Stimulated activated naive B cell treated with anti-CD40 and anti-IgM and Interleukin-4, amounts not matched to agents 10 μg/mL and 1 μg/mL and 100 μg/mL, for 72 hours (primary cell): ENCODE data around the gene KCNIP2.

Source experiments
- ATAC-seq, 2 donors: fragments of 150-1000 bp; cut with Tn5 transposase; replicated peaks; 2 replicates each; pipeline ENCODE4 v1.10.0; 2021; ENCODE audit warnings: moderate library complexity in 1 of 2
- DNase-seq: peaks from one replicate; pipeline ENCODE4 v3.0.0; 2021
- H3K27ac Mint-ChIP-seq: one replicate; pipeline ENCODE4 v1.8.0; 2022; ENCODE audit warnings: mild to moderate bottlenecking, mixed read lengths
- H3K27me3 Mint-ChIP-seq, 2 donors: one replicate each; pipeline ENCODE4 v1.8.0; 2022; ENCODE audit warnings: mixed read lengths in 2 of 2
- H3K36me3 Mint-ChIP-seq, 2 donors: one replicate each; pipeline ENCODE4 v1.8.0; 2022; ENCODE audit warnings: mixed read lengths in 2 of 2, mild to moderate bottlenecking in 1 of 2
- H3K4me1 Mint-ChIP-seq, 2 donors: one replicate each; pipeline ENCODE4 v1.8.0; 2022; ENCODE audit warnings: mixed read lengths in 2 of 2, mild to moderate bottlenecking in 1 of 2
- H3K4me3 Mint-ChIP-seq, 2 donors: one replicate each; pipeline ENCODE4 v1.8.0; 2022; ENCODE audit warnings: mild to moderate bottlenecking in 2 of 2, mixed read lengths in 2 of 2, moderate library complexity in 1 of 2
- H3K9me3 Mint-ChIP-seq, 2 donors: one replicate each; pipeline ENCODE4 v1.8.0; 2022; ENCODE audit warnings: mixed read lengths in 2 of 2, mild to moderate bottlenecking in 1 of 2

KCNIP2 gene

GRCh38 chr10:101874252-101874651 is 30.7 kb upstream of the KCNIP2 start:
- Mint-ChIP-seq H3K27me3 (no peaks in the 10 kb centered on the region), H3K36me3 (peaks cover 9 to 12% of the 10 kb centered on the region in 2 donors), H3K27ac (no peak overlapping the region), H3K9me3 (no peaks in the 10 kb centered on the region), H3K4me1 (peaks cover 12 to 30% of the 10 kb centered on the region in 2 donors), H3K4me3 (no peak overlapping the region)
- ATAC-seq (no peak), DNase-seq (no peak)

DNA sequence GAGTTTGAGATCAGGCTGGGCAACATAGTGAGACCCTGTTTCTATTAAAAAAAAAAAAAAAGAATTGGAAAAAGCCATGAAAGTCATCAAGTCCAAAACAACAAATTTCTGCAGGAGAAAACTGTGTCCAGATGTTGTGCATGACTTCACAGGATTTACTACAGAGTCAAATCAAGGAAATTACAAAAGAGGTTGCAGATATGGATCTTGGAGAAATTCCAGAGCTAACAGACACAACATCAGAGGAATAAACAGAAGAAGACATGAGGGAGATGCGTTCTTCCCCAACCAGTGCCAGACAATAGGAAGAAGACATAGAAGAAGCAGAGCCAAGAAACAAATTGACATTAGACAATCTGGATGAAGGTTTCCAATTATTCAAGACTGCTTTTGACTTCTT is 24.3 kb upstream of the KCNIP2 start:
- no peak overlapping the region for H3K4me3 Mint-ChIP-seq
- DNase-seq: no peak
- H3K36me3 Mint-ChIP-seq: peaks cover 29 to 33% of the 10 kb centered on the region in 2 donors
- peaks cover 2 to 7% of the 10 kb centered on the region in 2 donors for H3K9me3 Mint-ChIP-seq
- no peaks in the 10 kb centered on the region for H3K27me3 Mint-ChIP-seq
- ATAC-seq: no peak
- peaks cover 0 to 1% of the 10 kb centered on the region in 2 donors for H3K4me1 Mint-ChIP-seq
- H3K27ac Mint-ChIP-seq: peak overlapping the region; percentile 21

- Mint-ChIP-seq H3K27me3 (no peaks in the 10 kb centered on the region), H3K4me3 (no peak overlapping the region), H3K36me3 (peaks cover 33 to 49% of the 10 kb centered on the region in 2 donors), H3K9me3 (peaks cover 7 to 15% of the 10 kb centered on the region in 2 donors), H3K27ac (no peak overlapping the region), H3K4me1 (peaks cover 0 to 9% of the 10 kb centered on the region in 2 donors)
- no peak for ATAC-seq
- no peak for DNase-seq
Observed at GRCh38 chr10:101859530-101859929, 15.9 kb upstream of the KCNIP2 start.

DNA sequence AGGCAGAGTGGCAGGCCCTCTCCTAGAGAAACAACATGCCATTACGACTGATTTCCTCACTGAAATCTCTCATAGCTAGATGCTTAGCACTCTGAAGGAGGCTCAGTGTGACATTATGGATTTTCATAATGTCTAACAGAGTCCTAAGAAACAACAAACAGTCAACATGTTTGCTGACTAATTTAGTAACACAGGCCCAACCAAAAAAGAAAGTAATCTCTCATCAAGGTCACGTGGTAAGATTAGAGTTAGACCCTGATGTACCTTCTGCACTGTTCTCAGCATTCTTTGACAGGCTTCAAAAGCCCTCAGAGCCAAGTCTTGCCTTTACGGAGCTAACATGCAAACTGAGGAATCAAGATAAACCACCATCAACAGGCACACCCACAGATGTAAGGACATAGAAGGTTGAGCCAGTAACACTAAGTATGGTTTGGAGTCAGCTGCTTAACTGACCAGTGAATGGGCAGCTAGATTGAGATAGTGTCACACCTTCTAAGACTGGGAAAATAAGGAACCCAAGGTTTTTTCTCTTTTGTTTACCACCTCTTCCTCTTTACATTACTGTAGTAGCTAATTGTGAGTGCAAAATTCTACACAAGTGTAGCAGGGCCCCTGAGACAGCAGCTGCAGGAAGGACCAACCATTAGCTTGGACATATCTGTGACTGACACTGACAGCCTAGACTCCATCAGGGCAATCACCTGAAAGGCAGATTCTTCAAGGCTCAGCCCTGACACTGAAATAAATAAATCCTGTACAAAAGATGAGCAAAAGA is 15.3 kb upstream of the KCNIP2 start:
- peaks cover 7 to 15% of the 10 kb centered on the region in 2 donors for H3K9me3 Mint-ChIP-seq

DNA sequence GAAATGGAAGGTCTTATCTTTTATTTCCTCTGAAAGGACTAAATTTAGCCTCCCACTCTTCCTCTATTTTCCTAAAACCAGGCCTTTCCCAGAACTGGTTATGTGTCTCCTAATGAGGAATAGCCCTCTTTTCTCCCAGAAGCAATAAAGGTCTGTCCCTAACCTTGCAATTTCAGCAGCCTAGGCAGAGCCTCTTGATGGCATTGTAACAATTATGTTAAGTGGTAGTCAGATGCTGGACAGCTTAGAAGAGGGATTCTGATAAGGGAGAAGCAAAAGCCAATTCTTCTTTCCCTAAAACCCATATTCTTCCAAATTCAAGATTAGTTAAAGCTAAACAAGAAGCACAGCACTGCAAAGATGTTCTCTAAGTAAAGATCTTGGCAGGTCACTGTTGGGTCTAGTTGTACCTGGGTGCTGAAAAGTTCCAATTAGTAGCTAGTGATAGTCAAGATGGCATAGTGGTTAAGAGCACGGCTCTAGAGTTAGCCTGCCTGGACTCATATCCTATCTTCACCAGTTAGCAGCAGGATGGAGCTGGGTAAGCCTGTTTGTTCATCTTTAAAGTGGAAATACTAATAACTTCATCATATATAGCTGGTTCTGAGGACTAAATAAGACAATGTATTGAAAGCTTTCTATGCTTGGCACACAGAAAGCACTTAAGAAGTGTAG is 14.3 kb upstream of the KCNIP2 start:
- DNase-seq (no peak), ATAC-seq (no peak)
- no peak overlapping the region for H3K4me3 Mint-ChIP-seq
- peaks cover 28 to 43% of the 10 kb centered on the region in 2 donors for H3K36me3 Mint-ChIP-seq
- H3K27me3 Mint-ChIP-seq: no peaks in the 10 kb centered on the region
- H3K9me3 Mint-ChIP-seq: peaks cover 7 to 15% of the 10 kb centered on the region in 2 donors
- H3K4me1 Mint-ChIP-seq: peaks cover 0 to 8% of the 10 kb centered on the region in 2 donors
- no peak overlapping the region for H3K27ac Mint-ChIP-seq

More for the DNA sequence above, 15.3 kb upstream of the KCNIP2 start:
- no peak for DNase-seq
- H3K27ac Mint-ChIP-seq: no peak overlapping the region
- no peak overlapping the region for H3K4me3 Mint-ChIP-seq
- peaks cover 0 to 8% of the 10 kb centered on the region in 2 donors for H3K4me1 Mint-ChIP-seq
- H3K36me3 Mint-ChIP-seq: peaks cover 27 to 44% of the 10 kb centered on the region in 2 donors
- no peaks in the 10 kb centered on the region for H3K27me3 Mint-ChIP-seq
- ATAC-seq: no peak

DNA sequence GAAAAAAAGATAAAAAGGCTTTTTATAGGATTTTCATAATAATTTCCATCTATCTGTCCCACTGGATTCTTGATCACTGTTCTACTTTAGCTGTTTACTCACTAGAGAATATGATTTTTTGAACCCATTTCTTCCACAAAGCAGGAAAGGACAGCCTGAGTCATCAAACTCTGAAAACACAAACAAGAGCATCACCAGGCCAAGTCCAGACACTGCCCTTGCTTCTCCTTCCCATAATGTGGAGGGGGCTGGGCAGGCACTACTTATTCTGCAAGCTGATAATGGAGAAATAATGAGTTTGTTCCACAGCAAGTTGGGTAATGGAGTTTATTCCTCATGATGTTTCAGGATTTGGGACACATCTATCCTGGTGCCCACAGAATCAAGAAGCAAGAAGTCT is 13.0 kb upstream of the KCNIP2 start:
- no peaks in the 10 kb centered on the region for H3K27me3 Mint-ChIP-seq

DNA sequence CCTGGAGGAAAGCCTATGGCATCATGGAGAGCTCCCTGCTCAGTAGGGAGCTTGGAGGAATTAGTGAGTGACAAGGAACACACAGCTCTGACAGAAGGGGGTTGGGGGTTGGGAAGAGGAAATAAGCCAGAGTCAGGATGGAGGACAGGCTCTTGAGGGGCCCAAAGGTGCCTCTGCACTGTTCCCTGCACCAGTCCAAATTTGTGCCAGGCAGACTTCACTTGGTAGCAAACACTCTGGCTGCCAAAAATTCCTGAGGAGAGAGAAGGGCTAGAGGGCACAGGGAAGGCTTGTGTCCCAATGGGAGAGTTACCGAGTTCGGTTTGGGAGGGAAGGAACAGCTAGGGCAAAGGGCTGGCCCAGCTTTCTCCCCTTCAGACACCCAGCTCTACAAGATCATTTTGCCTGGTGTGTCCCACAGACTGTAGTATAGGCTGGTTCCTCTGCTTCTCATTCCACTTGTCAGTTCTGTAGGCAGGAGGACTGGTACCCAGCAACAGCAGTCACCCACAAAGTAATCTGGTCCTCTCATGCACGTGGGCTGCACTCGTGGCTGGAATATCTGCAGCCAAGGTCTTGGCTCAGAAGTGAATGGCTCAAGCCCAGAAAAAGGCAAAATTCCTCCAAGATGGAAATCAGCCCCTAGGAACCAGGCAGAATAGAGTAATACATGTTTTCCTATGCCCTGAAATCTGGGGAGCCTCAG is 8.0 kb upstream of the KCNIP2 start:
- Mint-ChIP-seq H3K27ac (no peak overlapping the region), H3K4me3 (no peak overlapping the region), H3K27me3 (no peaks in the 10 kb centered on the region), H3K36me3 (peaks cover 26 to 35% of the 10 kb centered on the region in 2 donors), H3K4me1 (peaks cover 0 to 2% of the 10 kb centered on the region in 2 donors), H3K9me3 (no peaks in the 10 kb centered on the region)
- DNase-seq (no peak), ATAC-seq (no peak)

More for the DNA sequence above, 13.0 kb upstream of the KCNIP2 start:
- ATAC-seq: no peak
- H3K4me3 Mint-ChIP-seq: no peak overlapping the region
- H3K27ac Mint-ChIP-seq: no peak overlapping the region
- no peak for DNase-seq
- peaks cover 0 to 8% of the 10 kb centered on the region in 2 donors for H3K4me1 Mint-ChIP-seq
- H3K36me3 Mint-ChIP-seq: peaks cover 24 to 40% of the 10 kb centered on the region in 2 donors
- peaks cover 7 to 15% of the 10 kb centered on the region in 2 donors for H3K9me3 Mint-ChIP-seq

DNA sequence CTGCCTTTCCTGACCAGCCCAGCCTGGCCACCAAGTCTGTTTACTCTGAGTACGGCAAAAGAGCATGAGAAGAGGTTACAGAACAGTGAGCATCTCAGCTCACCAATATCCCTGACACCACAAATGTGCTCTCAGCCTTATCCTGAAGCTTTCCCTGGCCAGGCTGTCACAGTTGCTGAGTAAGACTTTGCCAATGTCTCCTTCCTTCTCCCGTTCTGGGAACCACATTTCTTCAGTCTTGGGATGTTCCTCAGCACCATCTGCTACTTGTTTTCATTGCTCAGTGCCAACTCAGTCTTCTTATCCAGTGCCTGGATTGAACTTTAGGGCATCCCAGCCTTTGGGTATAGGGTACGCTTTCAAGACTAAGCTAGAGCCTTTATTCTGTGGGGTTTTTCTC is 7.1 kb upstream of the KCNIP2 start:
- H3K27me3 Mint-ChIP-seq: no peaks in the 10 kb centered on the region
- H3K36me3 Mint-ChIP-seq: peaks cover 26 to 41% of the 10 kb centered on the region in 2 donors
- H3K4me1 Mint-ChIP-seq: peaks cover 0 to 2% of the 10 kb centered on the region in 2 donors
- H3K4me3 Mint-ChIP-seq: no peak overlapping the region
- ATAC-seq (no peak), DNase-seq (no peak)
- H3K9me3 Mint-ChIP-seq: no peaks in the 10 kb centered on the region
- no peak overlapping the region for H3K27ac Mint-ChIP-seq

- Mint-ChIP-seq H3K27me3 (no peaks in the 10 kb centered on the region), H3K27ac (no peak overlapping the region), H3K4me1 (peaks cover 8 to 13% of the 10 kb centered on the region in 2 donors), H3K36me3 (peaks cover 28 to 47% of the 10 kb centered on the region in 2 donors), H3K9me3 (no peaks in the 10 kb centered on the region), H3K4me3 (no peak overlapping the region)
- no peak for ATAC-seq
- no peak for DNase-seq
Observed at GRCh38 chr10:101848894-101849351, 5.3 kb upstream of the KCNIP2 start.

- Mint-ChIP-seq H3K4me3 (no peak overlapping the region), H3K9me3 (no peaks in the 10 kb centered on the region), H3K4me1 (peaks cover 8 to 13% of the 10 kb centered on the region in 2 donors), H3K27ac (no peak overlapping the region), H3K27me3 (no peaks in the 10 kb centered on the region), H3K36me3 (peaks cover 24 to 47% of the 10 kb centered on the region in 2 donors)
- ATAC-seq: no peak
- DNase-seq: no peak
Observed at GRCh38 chr10:101848408-101848807, 4.8 kb upstream of the KCNIP2 start.

DNA sequence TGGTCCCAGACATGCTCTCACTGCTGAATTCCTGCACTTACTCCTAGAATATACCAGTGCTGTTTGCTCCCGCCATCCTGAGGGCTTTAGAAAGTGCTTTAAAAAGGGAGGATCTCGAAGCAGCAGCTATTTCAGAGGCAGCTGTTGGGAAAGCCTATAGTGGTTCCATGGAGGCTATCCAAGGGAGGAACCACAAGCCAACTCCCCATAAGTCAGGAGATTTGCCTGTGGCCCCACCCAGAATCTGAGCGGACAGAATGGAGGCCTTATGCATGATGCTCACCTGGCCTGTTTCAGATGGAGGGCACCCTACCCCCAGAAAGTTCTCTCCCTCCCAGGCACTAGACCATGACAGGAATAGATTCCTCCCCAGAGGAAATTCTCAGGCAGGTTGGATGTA is 2.3 kb upstream of the KCNIP2 start:
- ATAC-seq: no peak
- Mint-ChIP-seq H3K9me3 (no peaks in the 10 kb centered on the region), H3K27ac (no peak overlapping the region), H3K4me1 (peaks cover 33% of the 10 kb centered on the region in 2 donors), H3K4me3 (no peak overlapping the region), H3K27me3 (no peaks in the 10 kb centered on the region), H3K36me3 (peaks cover 20 to 33% of the 10 kb centered on the region in 2 donors)
- no peak for DNase-seq

DNA sequence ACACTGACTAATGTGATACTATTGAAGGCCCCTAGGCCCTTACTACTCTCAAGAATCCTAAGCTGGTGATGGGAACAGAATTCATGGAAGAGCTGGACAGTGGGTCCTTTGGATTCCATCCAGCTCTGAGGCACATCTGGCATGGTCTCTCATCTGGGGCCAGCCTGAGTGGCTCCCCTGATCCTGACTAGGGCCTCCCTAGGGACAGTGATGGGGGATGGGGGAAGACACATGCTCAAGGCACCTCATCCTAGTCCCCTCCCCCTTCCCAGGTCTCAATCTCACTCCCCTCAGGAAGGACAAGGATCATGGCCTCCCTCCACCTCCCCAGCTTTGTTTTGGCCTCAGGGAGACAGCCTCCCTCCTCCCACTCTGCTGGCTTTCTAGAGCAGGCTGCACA is 1.8 kb downstream of the KCNIP2 start:
- no peak overlapping the region for H3K27ac Mint-ChIP-seq
- ATAC-seq (no peak), DNase-seq (no peak)
- H3K36me3 Mint-ChIP-seq: peaks cover 2 to 12% of the 10 kb centered on the region in 2 donors
- peaks cover 41 to 51% of the 10 kb centered on the region in 2 donors for H3K4me1 Mint-ChIP-seq
- H3K27me3 Mint-ChIP-seq: no peaks in the 10 kb centered on the region
- H3K4me3 Mint-ChIP-seq: peak overlapping the region; percentile 31 to 92
- no peaks in the 10 kb centered on the region for H3K9me3 Mint-ChIP-seq

DNA sequence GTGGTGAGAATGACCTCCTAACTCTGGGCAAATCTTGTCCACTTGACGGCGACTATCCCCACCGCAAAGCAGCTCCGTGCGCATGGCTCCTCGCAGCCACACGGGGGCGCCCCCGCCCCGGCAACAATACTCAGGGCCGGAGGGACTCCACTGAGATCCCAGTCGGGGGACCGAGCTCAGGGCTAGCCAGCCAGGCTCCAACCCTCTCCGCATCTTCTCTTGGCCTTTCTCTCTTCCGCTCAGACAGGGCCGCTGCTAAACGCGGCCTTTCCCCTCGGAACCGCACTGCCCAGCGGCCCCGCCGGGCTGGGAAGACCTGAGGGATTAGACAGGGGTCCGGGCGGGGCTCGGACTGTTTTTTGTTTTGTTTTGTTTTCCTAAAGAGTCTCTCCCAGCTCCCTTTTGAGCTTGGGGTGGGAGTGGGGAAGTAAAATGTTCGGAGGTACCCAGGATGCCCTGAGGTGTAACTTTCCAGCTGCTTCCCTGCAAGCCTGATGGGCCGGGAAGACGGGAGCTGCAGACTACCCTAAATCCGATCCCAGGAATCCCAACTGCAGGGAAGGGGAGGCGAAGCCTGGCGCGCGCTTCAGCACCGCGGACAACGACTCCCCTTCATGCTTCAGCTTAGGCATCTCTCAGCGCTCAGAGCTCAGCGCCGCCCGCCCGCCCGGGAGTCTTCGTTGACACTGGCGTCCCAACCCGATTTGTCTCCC is 2.7 kb downstream of the KCNIP2 start:
- H3K36me3 Mint-ChIP-seq: peaks cover 2 to 8% of the 10 kb centered on the region in 2 donors
- H3K4me1 Mint-ChIP-seq: peaks cover 43 to 53% of the 10 kb centered on the region in 2 donors
- DNase-seq: peak; percentile 82
- peak; percentile 82 to 86 for ATAC-seq
- peak overlapping the region; percentile 92 for H3K27ac Mint-ChIP-seq
- H3K27me3 Mint-ChIP-seq: no peaks in the 10 kb centered on the region
- H3K9me3 Mint-ChIP-seq: no peaks in the 10 kb centered on the region
- peak overlapping the region; percentile 83 to 92 for H3K4me3 Mint-ChIP-seq
